ENCODE data around the gene PDZRN3. TPM values are rescaled to one million over a fixed set of nuclear protein-coding genes. Genes with fewer than 3 reads are reported as not detected.

The PDZRN3 gene
- total RNA-seq, 1 donor from 2014 or later = 21.9 TPM

GRCh38 chr3:73365756-73366397 is 258.9 kb downstream of the PDZRN3 start:
- DNase-seq = no peak
- peaks cover 3% of the 10 kb centered on the region for H3K27me3 Mint-ChIP-seq (ENCODE audit: unreplicated experiment)
- H3K9me3 Mint-ChIP-seq (ENCODE audit: unreplicated experiment) = peaks cover 2% of the 10 kb centered on the region
- no peak overlapping the region for H3K4me3 Mint-ChIP-seq (ENCODE audit: unreplicated experiment)
- TF ChIP-seq CTCF (IDR thresholded peaks at IDR 0.05; ENCODE audit: partially characterized antibody, unreplicated experiment) = no peak
- H3K4me1 Mint-ChIP-seq (ENCODE audit: low read depth, unreplicated experiment) = peaks cover 4% of the 10 kb centered on the region
- no peak overlapping the region for H3K27ac Mint-ChIP-seq (ENCODE audit: unreplicated experiment)
- peaks cover 5% of the 10 kb centered on the region for H3K36me3 Mint-ChIP-seq (ENCODE audit: unreplicated experiment)

GRCh38 chr3:73364517-73364916 is 260.2 kb downstream of the PDZRN3 start:
- Mint-ChIP-seq H3K4me1 (ENCODE audit: low read depth, unreplicated experiment) (peaks cover 4% of the 10 kb centered on the region), H3K9me3 (ENCODE audit: unreplicated experiment) (peaks cover 2% of the 10 kb centered on the region), H3K27me3 (ENCODE audit: unreplicated experiment) (peaks cover 6% of the 10 kb centered on the region), H3K36me3 (ENCODE audit: unreplicated experiment) (peaks cover 5% of the 10 kb centered on the region), H3K27ac (ENCODE audit: unreplicated experiment) (no peak overlapping the region), H3K4me3 (ENCODE audit: unreplicated experiment) (no peak overlapping the region)
- TF ChIP-seq CTCF (IDR thresholded peaks at IDR 0.05; ENCODE audit: partially characterized antibody, unreplicated experiment) = no peak
- DNase-seq = no peak

GRCh38 chr3:73363093-73363492 is 261.6 kb downstream of the PDZRN3 start:
- H3K27me3 Mint-ChIP-seq (ENCODE audit: unreplicated experiment) = peaks cover 6% of the 10 kb centered on the region
- H3K36me3 Mint-ChIP-seq (ENCODE audit: unreplicated experiment) = peaks cover 5% of the 10 kb centered on the region
- H3K4me3 Mint-ChIP-seq (ENCODE audit: unreplicated experiment) = no peak overlapping the region
- peaks cover 2% of the 10 kb centered on the region for H3K9me3 Mint-ChIP-seq (ENCODE audit: unreplicated experiment)
- no peak overlapping the region for H3K27ac Mint-ChIP-seq (ENCODE audit: unreplicated experiment)
- TF ChIP-seq CTCF (IDR thresholded peaks at IDR 0.05; ENCODE audit: partially characterized antibody, unreplicated experiment) = no peak
- no peak for DNase-seq
- peaks cover 4% of the 10 kb centered on the region for H3K4me1 Mint-ChIP-seq (ENCODE audit: low read depth, unreplicated experiment)

- Mint-ChIP-seq H3K27me3 (ENCODE audit: unreplicated experiment) (peaks cover 3% of the 10 kb centered on the region), H3K4me3 (ENCODE audit: unreplicated experiment) (no peak overlapping the region), H3K4me1 (ENCODE audit: low read depth, unreplicated experiment) (no peaks in the 10 kb centered on the region), H3K27ac (ENCODE audit: unreplicated experiment) (no peak overlapping the region), H3K36me3 (ENCODE audit: unreplicated experiment) (peaks cover 5% of the 10 kb centered on the region), H3K9me3 (ENCODE audit: unreplicated experiment) (no peaks in the 10 kb centered on the region)
- no peak for DNase-seq
- no peak for TF ChIP-seq CTCF (IDR thresholded peaks at IDR 0.05; ENCODE audit: partially characterized antibody, unreplicated experiment)
These were observed 263.1 kb downstream of the PDZRN3 start for GRCh38 chr3:73361591-73361990.

GRCh38 chr3:73353649-73354217 is 271.0 kb downstream of the PDZRN3 start:
- H3K4me1 Mint-ChIP-seq (ENCODE audit: low read depth, unreplicated experiment) = peaks cover 2% of the 10 kb centered on the region
- TF ChIP-seq CTCF (IDR thresholded peaks at IDR 0.05; ENCODE audit: partially characterized antibody, unreplicated experiment) = no peak
- H3K27me3 Mint-ChIP-seq (ENCODE audit: unreplicated experiment) = no peaks in the 10 kb centered on the region
- no peak overlapping the region for H3K4me3 Mint-ChIP-seq (ENCODE audit: unreplicated experiment)
- no peak overlapping the region for H3K27ac Mint-ChIP-seq (ENCODE audit: unreplicated experiment)
- H3K36me3 Mint-ChIP-seq (ENCODE audit: unreplicated experiment) = no peaks in the 10 kb centered on the region
- DNase-seq = no peak
- H3K9me3 Mint-ChIP-seq (ENCODE audit: unreplicated experiment) = peaks cover 5% of the 10 kb centered on the region

Measured in glutamatergic neuron (in vitro differentiated cells).